Motor neuron (in vitro differentiated cells): ENCODE data around the gene CCDC192. TPM values are rescaled to one million over a fixed set of nuclear protein-coding genes. Genes with fewer than 3 reads are reported as not detected.
"Not testable (repeated sequence)": the region's sequence is repeated elsewhere in the genome, so short reads cannot be mapped to it uniquely, and the experiment has no call there.

Experiments
- ATAC-seq, 8 experiments: fragments of 200-7000 bp; cut with Tn5 transposase; replicated peaks in 6 of 8; 2 replicates each; pipeline ENCODE4 v1.8.0; 2021; ENCODE audit warnings: mild to moderate bottlenecking in 8 of 8, moderate library complexity in 8 of 8
- H3K27ac ChIP-seq, 2 donors: fragments of 250-450 bp; sonication (Bioruptor Pico); 2 replicates each; pipeline ENCODE4 v1.9.0; 2021; ENCODE audit warnings: antibody characterized with exemption in 2 of 2, mild to moderate bottlenecking in 2 of 2, moderate library complexity in 1 of 2
- H3K4me1 ChIP-seq, 2 donors: fragments of 250-450 bp; sonication (Bioruptor Pico); replicated peaks in 1 of 2; 2 replicates each; pipeline ENCODE4 v1.6.1; 2021; ENCODE audit warnings: antibody characterized with exemption in 2 of 2, mild to moderate bottlenecking in 2 of 2, moderate library complexity in 1 of 2
- H3K4me3 ChIP-seq, 5 donors: fragments of 250-450 bp; sonication (Bioruptor Pico); 2 replicates each; pipeline ENCODE4 v1.9.0; 2021; ENCODE audit warnings: antibody characterized with exemption in 5 of 5, mild to moderate bottlenecking in 5 of 5, moderate library complexity in 4 of 5
- WGBS, 10 experiments: fragments of 450-650 bp; shearing (Covaris generic); methylation state at CpG; one replicate each; pipeline ENCODE4 v1.0.0; 2022; 5-methylcytosine and 5-hydroxymethylcytosine counted together
- in situ Hi-C, 9 experiments: fragments of 400-800 bp; cut with MboI; loops; one replicate each; pipeline ENCODE4 v1.15.0; 2021; ENCODE audit warnings: low sequenced_read_pairs in 9 of 9, low pct_unique_long_range_greater_than_20kb in 2 of 9; ENCODE audit not compliant: unreplicated experiment in 9 of 9
- total RNA-seq, 8 experiments: library from RNA; unstranded; fragments of 300-600 nt; gene quantifications; 2 replicates each; pipeline versions ENCODE4 v1.2.3 to v1.2.4, GENCODE V29; 2022

CCDC192 gene
- total RNA-seq, 8 experiments from 2014 or later = 0.38 to 2.0 (median 1.2) TPM; not detected in 1

- H3K27ac ChIP-seq, H3K4me3 ChIP-seq, in situ Hi-C loops, H3K4me1 ChIP-seq, ATAC-seq: not testable (repeated sequence)
- 51 to 100% (median 86%) methylated on average over 1 to 2 of the region's 2 CpGs for WGBS, 10 experiments
These were observed 79.3 kb downstream of the CCDC192 start for GRCh38 chr5:127782450-127782849.

DNA sequence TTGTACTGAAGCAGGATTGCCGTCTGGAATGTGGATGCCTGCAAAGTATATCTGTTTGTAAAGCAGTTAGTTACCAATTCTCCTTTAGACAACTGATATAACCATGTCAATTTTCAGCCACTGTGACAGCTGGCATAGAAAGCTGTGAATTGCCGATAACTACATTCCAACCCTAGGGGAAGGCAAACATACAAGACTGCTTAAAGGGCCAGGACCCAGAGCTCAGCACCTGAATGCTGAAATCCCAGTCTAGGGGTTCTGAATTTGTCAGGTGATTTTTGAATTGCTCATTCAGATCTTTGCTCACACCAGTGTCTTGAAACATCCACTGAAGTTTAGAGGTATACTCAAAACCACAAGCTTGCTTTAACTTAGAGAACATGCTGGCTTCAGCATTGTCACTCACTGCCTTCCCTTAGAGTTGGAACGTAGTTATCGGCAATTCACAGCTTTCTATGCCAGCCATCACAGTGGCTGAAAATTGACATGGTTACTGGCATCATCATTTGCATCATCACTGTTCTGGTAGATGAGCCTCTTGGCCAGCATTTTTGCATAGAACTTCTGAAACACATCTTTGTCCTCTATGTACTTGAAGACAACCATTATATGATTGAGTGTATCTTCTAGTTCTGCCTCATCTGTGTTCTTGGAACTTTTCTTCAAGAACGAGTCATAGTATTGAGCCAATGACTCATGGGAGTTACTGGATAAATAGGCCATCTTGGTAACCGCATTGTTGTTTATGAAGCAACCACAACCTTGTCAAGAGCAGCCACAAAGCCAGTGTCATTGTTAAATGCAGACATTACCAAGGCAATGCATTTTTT, 82.1 kb downstream of the CCDC192 start:
- Histone ChIP-seq H3K4me1 (no peaks in the 10 kb centered on the region), H3K4me3 (no peak overlapping the region), H3K27ac (no peak overlapping the region)
- WGBS, 10 experiments = 33 to 100% (median 83%) methylated on average over 1 to 5 of the region's 6 CpGs
- ATAC-seq = peak in 2 of 8 experiments; percentile 61 to 68
- in situ Hi-C loops = no loop called here

DNA sequence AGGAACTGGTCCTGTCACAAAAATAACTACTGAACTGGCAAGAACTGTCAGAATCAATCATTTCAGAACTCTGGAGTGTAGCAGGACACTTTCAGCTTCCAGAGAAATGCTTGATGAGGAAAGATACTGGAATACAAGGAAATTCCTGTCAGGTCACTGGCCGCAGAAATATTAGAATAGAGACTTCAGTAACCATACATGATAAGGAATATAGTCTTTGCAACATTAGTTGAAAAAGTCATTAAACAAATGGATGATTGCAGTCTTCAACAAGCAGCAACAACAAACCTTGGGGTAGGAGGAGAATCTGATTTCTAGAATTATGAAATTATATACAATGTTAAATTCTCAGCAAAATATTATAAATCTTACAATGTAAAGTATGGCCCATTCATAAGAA, 88.2 kb downstream of the CCDC192 start:
- in situ Hi-C loops = no loop called here
- Histone ChIP-seq H3K4me3 (no peak overlapping the region), H3K27ac (no peak overlapping the region), H3K4me1 (peaks cover 0 to 6% of the 10 kb centered on the region in 2 donors)
- 55 to 100% (median 100%) methylated on average over 1 of the region's 1 CpG; no CpG with 5 or more reads in 1 of the 10 experiments for WGBS, 10 experiments
- ATAC-seq = no peak

- ATAC-seq, in situ Hi-C loops, H3K27ac ChIP-seq, H3K4me3 ChIP-seq, H3K4me1 ChIP-seq: not testable (repeated sequence)
- 38 to 100% (median 83%) methylated on average over 1 to 2 of the region's 2 CpGs; no CpG with 5 or more reads in 1 of the 10 experiments for WGBS, 10 experiments
These were observed 88.7 kb downstream of the CCDC192 start for GRCh38 chr5:127791908-127792307.

GRCh38 chr5:127793052-127793451, 89.9 kb downstream of the CCDC192 start:
- H3K4me3 ChIP-seq = no peak overlapping the region
- H3K4me1 ChIP-seq = peaks cover 0 to 8% of the 10 kb centered on the region in 2 donors
- in situ Hi-C loops = no loop called here
- no peak overlapping the region for H3K27ac ChIP-seq
- no peak for ATAC-seq

GRCh38 chr5:127793879-127794278, 90.7 kb downstream of the CCDC192 start:
- whole genome bisulfite sequencing, 10 experiments = 81 to 100% (median 96%) methylated on average over 1 to 4 of the region's 4 CpGs; no CpG with 5 or more reads in 2 of the 10 experiments
- H3K4me1 ChIP-seq = peaks cover 0 to 10% of the 10 kb centered on the region in 2 donors
- ATAC-seq = no peak
- in situ Hi-C loops = no loop called here
- no peak overlapping the region for H3K27ac ChIP-seq
- no peak overlapping the region for H3K4me3 ChIP-seq

- Histone ChIP-seq H3K4me3 (no peak overlapping the region), H3K4me1 (peaks cover 0 to 16% of the 10 kb centered on the region in 2 donors), H3K27ac (no peak overlapping the region)
- peak in 2 of 8 experiments; percentile 35 to 63 for ATAC-seq
- in situ Hi-C loops = no loop called here
These were observed 93.0 kb downstream of the CCDC192 start for GRCh38 chr5:127796211-127796610.

- 33 to 90% (median 60%) methylated on average over 1 to 2 of the region's 2 CpGs; no CpG with 5 or more reads in 1 of the 10 experiments for WGBS, 10 experiments
- in situ Hi-C loops = no loop called here
- Histone ChIP-seq H3K27ac (no peak overlapping the region), H3K4me3 (no peak overlapping the region), H3K4me1 (peaks cover 11 to 26% of the 10 kb centered on the region in 2 donors)
- ATAC-seq = peak in 1 of 8 experiments; percentile 46
These were observed 96.2 kb downstream of the CCDC192 start for GRCh38 chr5:127799293-127799905.

DNA sequence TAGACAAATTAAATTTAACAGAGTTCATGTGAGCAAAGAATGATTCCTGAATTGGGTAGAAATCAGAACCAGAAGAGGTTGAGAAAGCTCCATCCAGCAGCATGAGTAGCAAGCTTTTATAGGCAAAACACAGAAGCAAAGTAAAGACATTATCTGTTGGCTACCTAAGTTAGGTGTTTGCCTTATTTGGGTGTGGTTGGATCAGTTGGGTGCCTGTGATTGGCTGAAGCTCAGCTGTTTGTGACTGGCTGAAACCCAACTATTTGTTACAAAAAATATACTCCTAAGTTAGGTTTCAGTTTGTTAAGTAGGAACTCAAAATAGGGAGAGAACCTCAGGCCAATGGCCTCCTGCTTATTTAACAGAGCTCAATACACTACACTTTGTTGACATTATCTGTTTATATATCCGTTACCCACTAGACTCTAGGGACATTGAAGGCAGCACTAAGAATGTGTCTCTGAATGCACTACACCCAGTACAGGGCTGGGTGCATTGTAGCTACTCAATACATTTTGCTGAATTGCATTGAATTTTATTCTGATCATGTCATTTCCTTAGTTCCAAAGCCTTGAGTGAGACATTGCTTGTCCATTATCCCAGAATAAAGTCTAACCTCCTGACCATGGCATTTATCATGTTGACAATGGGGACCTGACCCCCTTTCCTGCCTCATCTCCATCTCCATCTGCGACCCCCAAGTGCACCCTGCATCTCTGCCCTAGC, 98.7 kb downstream of the CCDC192 start:
- 17 to 88% (median 22%) methylated on average over 1 to 2 of the region's 2 CpGs; no CpG with 5 or more reads in 5 of the 10 experiments for whole genome bisulfite sequencing, 10 experiments
- Histone ChIP-seq H3K4me1 (peaks cover 15 to 18% of the 10 kb centered on the region in 2 donors), H3K4me3 (no peak overlapping the region), H3K27ac (no peak overlapping the region)
- peak in 7 of 8 experiments; percentile 35 to 90 (median 59) for ATAC-seq
- in situ Hi-C loops = no loop called here

- Histone ChIP-seq H3K4me1 (peaks cover 15 to 18% of the 10 kb centered on the region in 2 donors), H3K27ac (no peak overlapping the region), H3K4me3 (no peak overlapping the region)
- peak in 4 of 8 experiments; percentile 2 to 27 (median 16) for ATAC-seq
- 14 to 46% (median 26%) methylated on average over 1 to 3 of the region's 3 CpGs for WGBS, 10 experiments
- in situ Hi-C loops = no loop called here
These were observed 99.3 kb downstream of the CCDC192 start for GRCh38 chr5:127802477-127802865.

DNA sequence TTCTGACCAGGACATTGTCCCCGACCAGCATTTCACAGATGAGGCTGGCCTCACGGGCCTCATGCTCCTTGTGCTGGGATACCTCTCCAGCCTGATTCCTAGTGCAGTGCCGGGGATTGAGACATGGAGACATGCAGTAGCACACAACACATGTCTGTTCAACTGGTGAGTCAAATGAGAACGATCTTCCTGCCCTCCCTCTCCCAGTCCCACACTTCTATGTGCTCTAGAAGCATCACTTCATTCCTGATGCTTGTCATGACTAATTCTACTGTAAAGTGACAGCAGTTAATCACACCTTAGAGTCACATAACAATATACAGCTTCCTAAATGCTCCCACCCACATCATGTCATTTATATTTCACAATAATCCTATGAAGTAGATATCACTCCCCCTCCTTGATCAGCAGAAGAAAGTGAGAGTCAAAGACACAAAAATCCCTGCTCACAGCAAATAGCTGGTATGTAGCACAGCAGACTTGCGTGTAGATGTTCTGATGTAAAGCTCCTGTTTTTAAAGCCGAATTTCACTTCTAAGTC, 101.8 kb downstream of the CCDC192 start:
- H3K4me1 ChIP-seq = peaks cover 19 to 22% of the 10 kb centered on the region in 2 donors
- H3K27ac ChIP-seq = no peak overlapping the region
- no peak overlapping the region for H3K4me3 ChIP-seq
- WGBS, 10 experiments = 10 to 100% (median 77%) methylated on average over 1 to 4 of the region's 6 CpGs; no CpG with 5 or more reads in 1 of the 10 experiments
- in situ Hi-C loops = no loop called here
- ATAC-seq = peak in 4 of 8 experiments; percentile 20 to 46 (median 28)

DNA sequence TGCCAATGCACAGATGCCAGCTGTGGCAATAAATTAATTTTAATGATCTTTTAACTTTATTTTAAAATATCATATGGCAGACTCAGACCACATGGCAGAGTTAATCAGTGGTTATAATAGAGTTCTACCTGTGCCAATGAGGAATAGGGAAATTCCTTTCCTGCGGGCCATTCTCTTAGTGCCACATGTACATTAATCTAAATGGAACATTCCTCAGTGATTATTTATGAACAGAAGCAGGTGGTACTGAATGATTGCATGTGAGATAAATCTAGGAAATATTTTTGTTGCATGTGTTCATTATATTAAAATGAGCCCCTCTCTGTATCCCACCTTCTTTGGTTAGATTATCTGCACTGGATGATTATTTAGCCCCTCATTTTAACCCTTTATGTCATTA, 102.3 kb downstream of the CCDC192 start:
- Histone ChIP-seq H3K4me1 (peaks cover 24 to 25% of the 10 kb centered on the region in 2 donors), H3K27ac (no peak overlapping the region), H3K4me3 (no peak overlapping the region)
- ATAC-seq = peak in 1 of 8 experiments; percentile 65
- WGBS, 10 experiments = 29 to 100% (median 100%) methylated on average over 1 of the region's 1 CpG; no CpG with 5 or more reads in 3 of the 10 experiments
- in situ Hi-C loops = no loop called here

DNA sequence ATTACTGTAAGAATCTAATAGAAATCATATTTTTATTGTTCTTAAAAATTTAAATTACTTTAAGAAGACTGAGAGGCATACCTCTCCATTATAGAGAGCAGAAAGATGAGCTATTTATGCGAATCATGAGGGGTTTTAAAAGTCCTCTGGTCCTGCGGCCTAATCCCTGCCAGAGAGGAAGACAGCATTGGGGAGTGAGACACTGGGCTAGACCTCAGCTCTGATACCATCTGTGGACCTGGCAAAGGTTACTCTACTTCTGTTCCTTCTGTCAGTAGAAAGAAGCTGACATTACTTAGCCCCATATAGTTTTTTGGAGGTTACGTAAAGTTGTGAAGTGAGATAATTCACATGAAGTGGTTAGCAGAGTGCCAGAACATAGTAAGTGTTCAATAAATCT, 103.6 kb downstream of the CCDC192 start:
- no peak for ATAC-seq
- no peak overlapping the region for H3K27ac ChIP-seq
- 86 to 100% (median 98%) methylated on average over 1 to 3 of the region's 3 CpGs; no CpG with 5 or more reads in 2 of the 10 experiments for WGBS, 10 experiments
- in situ Hi-C loops = no loop called here
- no peak overlapping the region for H3K4me3 ChIP-seq
- peaks cover 29 to 31% of the 10 kb centered on the region in 2 donors for H3K4me1 ChIP-seq
